Caco-2 (cell line): Measurements from ENCODE around the gene CAMK4. TPM values are rescaled to one million over a fixed set of nuclear protein-coding genes. Genes with fewer than 3 reads are reported as not detected.

ENCODE experiments used
- BruUV-seq: library from RNA; stranded (reverse); fragments of 400-500 nt; replicated peaks from 2 replicates; lab custom pipeline; 2021; lab: Mats Ljungman, UMichigan
- CTCF ChIA-PET: fragments of 300-600 bp; sonication (Branson Sonifier 250); formaldehyde crosslinking; loops from one replicate; lab custom pipeline; 2022; ENCODE audit warnings: antibody characterized with exemption; lab: Charles Lee
- POLR2A ChIA-PET: fragments of 300-600 bp; sonication (Branson Sonifier 250); formaldehyde crosslinking; loops from one replicate; lab custom pipeline; 2022; ENCODE audit warnings: antibody characterized with exemption; lab: Charles Lee
- DNase-seq, 2 experiments: peaks; one replicate each; pipeline versions ENCODE4 v3.0.0 to v3.0.0-alpha.2; 2020 to 2022
- H3K27me3 ChIP-seq: replicated peaks from 2 replicates; pipeline ENCODE4 v1.6.0; 2011; ENCODE audit warnings: low read length; ENCODE audit not compliant: control insufficient read depth, insufficient read depth
- H3K36me3 ChIP-seq: 2 replicates; pipeline ENCODE4 v1.5.1; 2011; ENCODE audit warnings: low read length; ENCODE audit not compliant: control insufficient read depth, insufficient read depth
- H3K4me1 ChIP-seq: fragments of 250-450 bp; sonication (Bioruptor Pico); 2 replicates; pipeline ENCODE4 v1.5.1; 2020; ENCODE audit warnings: mild to moderate bottlenecking
- H3K4me3 ChIP-seq: 2 replicates; pipeline ENCODE4 v1.5.1; 2011; ENCODE audit warnings: low read depth, mild to moderate bottlenecking, control low read depth, low read length
- H3K9me3 ChIP-seq: fragments of 250-450 bp; sonication (Bioruptor Pico); 2 replicates; pipeline ENCODE4 v1.5.1; 2020; ENCODE audit warnings: mild to moderate bottlenecking, moderate library complexity
- H3K27ac Mint-ChIP-seq: one replicate; pipeline ENCODE4 v1.8.0; 2022; ENCODE audit warnings: mixed read lengths; ENCODE audit not compliant: unreplicated experiment
- H3K27me3 Mint-ChIP-seq: one replicate; pipeline ENCODE4 v1.8.0; 2022; ENCODE audit warnings: mixed read lengths; ENCODE audit not compliant: insufficient read depth, unreplicated experiment
- H3K36me3 Mint-ChIP-seq: one replicate; pipeline ENCODE4 v1.8.0; 2022; ENCODE audit warnings: mild to moderate bottlenecking, mixed read lengths; ENCODE audit not compliant: insufficient read depth, unreplicated experiment
- H3K4me1 Mint-ChIP-seq: one replicate; pipeline ENCODE4 v1.8.0; 2022; ENCODE audit warnings: low read depth, mixed read lengths; ENCODE audit not compliant: unreplicated experiment
- H3K4me3 Mint-ChIP-seq: one replicate; pipeline ENCODE4 v1.8.0; 2022; ENCODE audit warnings: mild to moderate bottlenecking, moderate library complexity, mixed read lengths; ENCODE audit not compliant: unreplicated experiment
- H3K9me3 Mint-ChIP-seq: one replicate; pipeline ENCODE4 v1.8.0; 2022; ENCODE audit warnings: mixed read lengths; ENCODE audit not compliant: unreplicated experiment
- intact Hi-C: fragments of 100-400 bp; cut with micrococcal nuclease; formaldehyde crosslinking; loops from one replicate; pipeline ENCODE4 v1.10.0; 2022; ENCODE audit not compliant: unreplicated experiment
- total RNA-seq: library from RNA; stranded (reverse); gene quantifications from 2 replicates; pipeline ENCODE4 v1.2.3, GENCODE V29; 2022
- TF ChIP-seq, protein P1 (sequence below), 2 experiments: fragments of 200-600 bp in 1 of 2; IDR thresholded peaks; 1 replicate in 1 of 2; 2 replicates in 1 of 2; pipeline versions ENCODE4 v1.5.1 to v1.8.0; 2011 to 2022; ENCODE audit warnings: antibody characterized with exemption in 1 of 2, control low read depth in 1 of 2, inconsistent platforms in 1 of 2, low read depth in 1 of 2, low read length in 1 of 2, mild to moderate bottlenecking in 1 of 2, moderate library complexity in 1 of 2; ENCODE audit not compliant: insufficient read depth in 1 of 2, severe bottlenecking in 1 of 2, unreplicated experiment in 1 of 2

The CAMK4 gene
- total RNA-seq, 1 experiment from 2014 or later: not detected

DNA sequence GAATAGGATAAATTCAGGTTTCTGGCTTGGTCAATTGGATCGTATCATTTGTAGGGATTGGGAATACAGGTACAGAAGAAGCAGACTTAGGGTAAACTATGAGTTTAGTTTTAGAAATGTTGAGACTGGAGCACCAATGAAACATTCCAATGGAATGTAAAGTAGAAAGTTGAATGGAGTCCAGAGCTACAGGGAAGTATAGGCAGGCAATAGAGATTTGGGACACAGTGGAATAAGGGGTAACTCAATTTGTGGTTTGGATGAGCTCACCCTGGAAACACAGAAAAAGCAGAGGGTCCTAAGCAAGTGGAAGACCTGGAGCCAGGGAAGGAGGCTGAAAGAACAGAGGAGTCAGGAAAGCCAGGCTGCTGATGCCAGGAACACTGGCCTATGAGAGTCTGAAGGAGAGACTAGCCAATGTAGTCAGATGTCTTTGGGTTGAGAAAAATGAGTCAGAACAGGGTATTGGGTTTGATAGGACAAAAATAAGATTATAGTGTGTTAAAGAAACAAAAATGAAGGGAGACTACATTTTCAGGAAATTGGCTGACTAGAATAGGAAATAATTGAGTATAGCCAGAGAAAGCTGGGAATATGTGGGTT, 215.4 kb downstream of the CAMK4 start:
- intact Hi-C loops: no loop called here
- no peaks in the 10 kb centered on the region for H3K36me3 Mint-ChIP-seq
- no peak overlapping the region for H3K4me3 Mint-ChIP-seq
- BruUV-seq: no TSS peak
- Histone ChIP-seq H3K4me1 (no peaks in the 10 kb centered on the region), H3K27me3 (no peaks in the 10 kb centered on the region; the same call in 1 of the 2 replicates), H3K36me3 (no peaks in the 10 kb centered on the region), H3K4me3 (no peak overlapping the region), H3K9me3 (no peaks in the 10 kb centered on the region)
- CTCF ChIA-PET: no interaction called here
- DNase-seq: no peak
- TF ChIP-seq, protein P1, sequence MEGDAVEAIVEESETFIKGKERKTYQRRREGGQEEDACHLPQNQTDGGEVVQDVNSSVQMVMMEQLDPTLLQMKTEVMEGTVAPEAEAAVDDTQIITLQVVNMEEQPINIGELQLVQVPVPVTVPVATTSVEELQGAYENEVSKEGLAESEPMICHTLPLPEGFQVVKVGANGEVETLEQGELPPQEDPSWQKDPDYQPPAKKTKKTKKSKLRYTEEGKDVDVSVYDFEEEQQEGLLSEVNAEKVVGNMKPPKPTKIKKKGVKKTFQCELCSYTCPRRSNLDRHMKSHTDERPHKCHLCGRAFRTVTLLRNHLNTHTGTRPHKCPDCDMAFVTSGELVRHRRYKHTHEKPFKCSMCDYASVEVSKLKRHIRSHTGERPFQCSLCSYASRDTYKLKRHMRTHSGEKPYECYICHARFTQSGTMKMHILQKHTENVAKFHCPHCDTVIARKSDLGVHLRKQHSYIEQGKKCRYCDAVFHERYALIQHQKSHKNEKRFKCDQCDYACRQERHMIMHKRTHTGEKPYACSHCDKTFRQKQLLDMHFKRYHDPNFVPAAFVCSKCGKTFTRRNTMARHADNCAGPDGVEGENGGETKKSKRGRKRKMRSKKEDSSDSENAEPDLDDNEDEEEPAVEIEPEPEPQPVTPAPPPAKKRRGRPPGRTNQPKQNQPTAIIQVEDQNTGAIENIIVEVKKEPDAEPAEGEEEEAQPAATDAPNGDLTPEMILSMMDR (IDR thresholded peaks at IDR 0.05; ENCODE audit: insufficient read depth in 1 of 2, low read depth in 1 of 2, low read length in 1 of 2, severe bottlenecking in 1 of 2, unreplicated experiment in 1 of 2): no peak
- peaks cover 14% of the 10 kb centered on the region for H3K27me3 Mint-ChIP-seq
- H3K27ac Mint-ChIP-seq: no peak overlapping the region
- POLR2A ChIA-PET: no interaction called here
- H3K4me1 Mint-ChIP-seq: no peaks in the 10 kb centered on the region
- H3K9me3 Mint-ChIP-seq: no peaks in the 10 kb centered on the region

DNA sequence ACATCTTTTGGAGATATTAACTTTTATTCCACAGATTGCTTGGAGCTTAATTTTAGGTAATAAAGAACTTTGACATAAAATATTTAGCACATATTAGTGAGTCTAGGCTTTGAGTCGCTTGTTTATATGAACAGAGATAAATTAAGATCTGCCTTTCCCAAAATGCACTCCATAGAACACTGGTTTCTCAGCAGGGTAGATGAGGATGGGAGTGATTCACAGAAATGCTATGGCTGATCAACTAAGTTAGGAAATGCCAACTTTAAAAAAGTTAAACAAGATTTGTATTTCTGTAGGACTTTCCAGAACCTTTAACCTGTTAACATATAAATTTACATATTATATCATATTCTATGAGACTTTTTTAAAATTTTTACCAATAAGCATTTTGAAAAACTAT, 222.9 kb downstream of the CAMK4 start:
- no TSS peak for BruUV-seq
- Histone ChIP-seq H3K4me3 (no peak overlapping the region), H3K4me1 (no peaks in the 10 kb centered on the region), H3K27me3 (no peaks in the 10 kb centered on the region), H3K9me3 (no peaks in the 10 kb centered on the region), H3K36me3 (no peaks in the 10 kb centered on the region)
- H3K27me3 Mint-ChIP-seq: peaks cover 9% of the 10 kb centered on the region
- TF ChIP-seq, protein P1 (IDR thresholded peaks at IDR 0.05; ENCODE audit: insufficient read depth in 1 of 2, low read depth in 1 of 2, low read length in 1 of 2, severe bottlenecking in 1 of 2, unreplicated experiment in 1 of 2): no peak
- H3K36me3 Mint-ChIP-seq: no peaks in the 10 kb centered on the region
- ChIA-PET POLR2A (no interaction called here), CTCF (no interaction called here)
- H3K4me1 Mint-ChIP-seq: no peaks in the 10 kb centered on the region
- no peak overlapping the region for H3K4me3 Mint-ChIP-seq
- no peak for DNase-seq
- intact Hi-C loops: no loop called here
- H3K27ac Mint-ChIP-seq: no peak overlapping the region
- H3K9me3 Mint-ChIP-seq: no peaks in the 10 kb centered on the region

DNA sequence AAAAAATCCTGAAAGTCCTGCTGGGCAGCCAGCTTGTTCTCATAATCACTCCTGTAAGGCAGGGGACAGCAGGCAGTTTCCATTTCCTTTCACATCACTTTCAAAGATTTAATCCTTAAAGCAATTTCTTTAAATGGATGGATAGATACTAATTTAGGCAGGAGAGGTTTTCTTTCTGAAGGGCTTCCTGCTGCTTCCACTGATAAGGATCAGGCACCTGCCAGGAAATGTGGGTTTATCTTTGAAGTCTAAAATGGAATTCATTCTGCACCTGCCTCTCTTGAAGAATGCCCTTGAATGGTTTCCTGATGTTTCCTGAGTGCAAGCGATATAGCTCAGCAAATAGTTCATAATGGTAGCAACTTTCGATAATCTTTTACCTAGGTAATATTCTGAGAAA, 223.6 kb downstream of the CAMK4 start:
- Mint-ChIP-seq H3K4me3 (no peak overlapping the region), H3K9me3 (no peaks in the 10 kb centered on the region)

More for the DNA sequence above, 223.6 kb downstream of the CAMK4 start:
- Mint-ChIP-seq H3K4me1 (no peaks in the 10 kb centered on the region), H3K27me3 (peaks cover 9% of the 10 kb centered on the region), H3K36me3 (no peaks in the 10 kb centered on the region), H3K27ac (no peak overlapping the region)
- intact Hi-C loops: no loop called here
- H3K4me3 ChIP-seq: no peak overlapping the region
- no TSS peak for BruUV-seq
- no peaks in the 10 kb centered on the region for H3K27me3 ChIP-seq
- DNase-seq: no peak
- ChIA-PET POLR2A (no interaction called here), CTCF (no interaction called here)
- H3K9me3 ChIP-seq: no peaks in the 10 kb centered on the region
- no peaks in the 10 kb centered on the region for H3K4me1 ChIP-seq
- TF ChIP-seq, protein P1 (IDR thresholded peaks at IDR 0.05; ENCODE audit: insufficient read depth in 1 of 2, low read depth in 1 of 2, low read length in 1 of 2, severe bottlenecking in 1 of 2, unreplicated experiment in 1 of 2): no peak
- no peaks in the 10 kb centered on the region for H3K36me3 ChIP-seq
